ENCODE data around the gene CTSC. TPM values are rescaled to one million over a fixed set of nuclear protein-coding genes. Genes with fewer than 3 reads are reported as not detected.

CTSC gene
- total and polyA plus RNA-seq, 9 of the 15 experiments (the other 6 are each of a cell fraction or from before 2014, with no cell fraction given) = 113 to 403 (median 187) TPM

GRCh38 chr11:88266919-88267318 is 70.6 kb downstream of the CTSC start (continued):
- TF ChIP-seq REST (IDR thresholded peaks at IDR 0.05; ENCODE audit: borderline replicate concordance) (no peak), REST (CRISPR knock-in tag; IDR thresholded peaks at IDR 0.05; ENCODE audit: low read depth) (no peak), RUNX1 (IDR thresholded peaks at IDR 0.05; ENCODE audit: low read depth) (no peak), ZNF24 (IDR thresholded peaks at IDR 0.05) (no peak), POLR2AphosphoS5 (IDR thresholded peaks at IDR 0.05; ENCODE audit: control insufficient read depth, insufficient read depth, low read depth, low read length) (no peak)
- TF ChIP-seq, protein P1, sequence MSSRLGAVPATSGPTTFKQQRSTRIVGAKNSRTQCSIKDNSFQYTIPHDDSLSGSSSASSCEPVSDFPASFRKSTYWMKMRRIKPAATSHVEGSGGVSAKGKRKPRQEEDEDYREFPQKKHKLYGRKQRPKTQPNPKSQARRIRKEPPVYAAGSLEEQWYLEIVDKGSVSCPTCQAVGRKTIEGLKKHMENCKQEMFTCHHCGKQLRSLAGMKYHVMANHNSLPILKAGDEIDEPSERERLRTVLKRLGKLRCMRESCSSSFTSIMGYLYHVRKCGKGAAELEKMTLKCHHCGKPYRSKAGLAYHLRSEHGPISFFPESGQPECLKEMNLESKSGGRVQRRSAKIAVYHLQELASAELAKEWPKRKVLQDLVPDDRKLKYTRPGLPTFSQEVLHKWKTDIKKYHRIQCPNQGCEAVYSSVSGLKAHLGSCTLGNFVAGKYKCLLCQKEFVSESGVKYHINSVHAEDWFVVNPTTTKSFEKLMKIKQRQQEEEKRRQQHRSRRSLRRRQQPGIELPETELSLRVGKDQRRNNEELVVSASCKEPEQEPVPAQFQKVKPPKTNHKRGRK (tag; IDR thresholded peaks at IDR 0.05) = no peak

Measured in K562 (cell line).